Islet of Langerhans (tissue), 1 donor: ENCODE data around the gene SDHC.
"Not testable (repeated sequence)": the region's sequence is repeated elsewhere in the genome, so short reads cannot be mapped to it uniquely, and the experiment has no call there.

ENCODE experiments used
- FAIRE-seq: peaks from one replicate; lab custom pipeline; 2011; peaks lifted over from hg19 to GRCh38; lab: Jason Lieb, UNC

SDHC gene

GRCh38 chr1:161311595-161312181, 2.5 kb upstream of the SDHC start:
- FAIRE-seq, result no peak

- no peak for FAIRE-seq
Observed at GRCh38 chr1:161313554-161314200, 504 bp upstream of the SDHC start.

- FAIRE-seq, result not testable (repeated sequence)
Observed at GRCh38 chr1:161315841-161316674, 1.9 kb downstream of the SDHC start.

GRCh38 chr1:161324020-161324419, 9.8 kb downstream of the SDHC start:
- no peak for FAIRE-seq

- no peak for FAIRE-seq
Observed at GRCh38 chr1:161330346-161330745, 16.2 kb downstream of the SDHC start.

GRCh38 chr1:161333166-161333565, 19.0 kb downstream of the SDHC start:
- no peak for FAIRE-seq

GRCh38 chr1:161335796-161336195, 21.6 kb downstream of the SDHC start:
- FAIRE-seq, result no peak

- no peak for FAIRE-seq
Observed at GRCh38 chr1:161342177-161342576, 28.0 kb downstream of the SDHC start.

GRCh38 chr1:161342821-161343220, 28.6 kb downstream of the SDHC start:
- no peak for FAIRE-seq

GRCh38 chr1:161350671-161351070, 36.5 kb downstream of the SDHC start:
- no peak for FAIRE-seq

GRCh38 chr1:161351482-161351881, 37.3 kb downstream of the SDHC start:
- no peak for FAIRE-seq

- FAIRE-seq, result no peak
Observed at GRCh38 chr1:161357073-161357472, 42.9 kb downstream of the SDHC start.

GRCh38 chr1:161359291-161359690, 45.1 kb downstream of the SDHC start:
- no peak for FAIRE-seq

GRCh38 chr1:161364332-161364731, 50.2 kb downstream of the SDHC start:
- no peak for FAIRE-seq

- no peak for FAIRE-seq
Observed at GRCh38 chr1:161365207-161365606, 51.0 kb downstream of the SDHC start.

- FAIRE-seq, result peak; percentile 98
Observed at GRCh38 chr1:161367684-161368400, 53.7 kb downstream of the SDHC start, which contains the start of gene CFAP126. Gene CFAP126, minus strand, starts transcription at chr1:161367876. Its CDS starts 8 bp downstream, at chr1:161367868.

GRCh38 chr1:161373442-161373841, 59.3 kb downstream of the SDHC start:
- no peak for FAIRE-seq

GRCh38 chr1:161374373-161374772, 60.2 kb downstream of the SDHC start:
- FAIRE-seq, result no peak

- FAIRE-seq, result no peak
Observed at GRCh38 chr1:161378014-161378413, 63.8 kb downstream of the SDHC start.

- FAIRE-seq, result no peak
Observed at GRCh38 chr1:161379071-161379470, 64.9 kb downstream of the SDHC start.

GRCh38 chr1:161381707-161382106, 67.5 kb downstream of the SDHC start:
- no peak for FAIRE-seq

GRCh38 chr1:161382214-161383019, 68.2 kb downstream of the SDHC start:
- FAIRE-seq, result peak; percentile 98
